ENCODE results near the gene SH2B3.
"Not testable (repeated sequence)": the region's sequence is repeated elsewhere in the genome, so short reads cannot be mapped to it uniquely, and the experiment has no call there.

Gene SH2B3

GRCh38 chr12:111458546-111459172 lies 52.9 kb downstream of the SH2B3 start:
- no peak for DNase-seq (ENCODE audit: low read depth)

DNA sequence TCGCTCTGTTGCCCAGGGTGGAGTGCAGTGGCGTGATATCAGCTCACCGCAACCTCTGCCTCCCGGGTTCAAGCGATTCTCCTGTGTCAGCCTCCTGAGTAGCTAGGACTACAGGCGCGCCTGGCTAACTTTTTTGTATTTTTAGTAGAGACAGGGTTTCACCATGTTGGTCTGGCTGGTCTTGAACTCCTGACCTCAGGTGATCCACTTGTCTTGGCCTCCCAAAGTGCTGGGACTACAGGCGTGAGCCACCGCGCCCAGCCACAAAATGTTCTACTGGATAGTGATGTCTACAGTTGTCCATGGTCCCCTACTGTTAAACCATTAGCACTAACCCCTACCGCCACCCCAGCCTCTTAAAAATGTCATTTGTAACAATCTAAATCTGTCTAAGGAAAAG lies 54.4 kb downstream of the SH2B3 start:
- DNase-seq (ENCODE audit: low read depth): not testable (repeated sequence)

DNA sequence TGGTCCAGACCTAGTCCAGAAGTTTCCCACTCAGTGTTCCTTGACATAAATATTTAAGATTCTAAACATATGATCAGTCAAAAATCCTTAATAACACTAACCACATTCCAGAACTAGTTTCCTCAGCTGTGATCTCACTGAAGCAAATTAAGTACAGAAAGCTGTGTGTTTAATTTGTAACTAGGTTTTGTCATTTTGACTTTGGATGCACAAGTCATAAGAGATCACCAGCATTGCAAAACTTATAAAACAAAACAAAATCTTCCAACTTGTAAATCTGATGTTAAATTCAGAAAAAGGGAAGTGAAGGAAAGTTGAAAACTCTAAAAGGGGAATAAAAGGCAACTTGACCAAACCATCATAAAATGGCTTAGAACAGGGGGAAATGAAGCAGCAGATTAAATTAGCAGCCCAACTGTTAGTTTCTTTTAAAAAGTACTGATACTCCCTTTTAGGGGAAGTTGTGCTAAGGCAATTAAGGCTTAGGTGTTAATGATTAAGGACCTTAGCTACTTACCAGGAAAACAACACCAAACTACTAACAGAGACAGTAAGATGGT lies 56.6 kb downstream of the SH2B3 start:
- no peak for DNase-seq (ENCODE audit: low read depth)

DNA sequence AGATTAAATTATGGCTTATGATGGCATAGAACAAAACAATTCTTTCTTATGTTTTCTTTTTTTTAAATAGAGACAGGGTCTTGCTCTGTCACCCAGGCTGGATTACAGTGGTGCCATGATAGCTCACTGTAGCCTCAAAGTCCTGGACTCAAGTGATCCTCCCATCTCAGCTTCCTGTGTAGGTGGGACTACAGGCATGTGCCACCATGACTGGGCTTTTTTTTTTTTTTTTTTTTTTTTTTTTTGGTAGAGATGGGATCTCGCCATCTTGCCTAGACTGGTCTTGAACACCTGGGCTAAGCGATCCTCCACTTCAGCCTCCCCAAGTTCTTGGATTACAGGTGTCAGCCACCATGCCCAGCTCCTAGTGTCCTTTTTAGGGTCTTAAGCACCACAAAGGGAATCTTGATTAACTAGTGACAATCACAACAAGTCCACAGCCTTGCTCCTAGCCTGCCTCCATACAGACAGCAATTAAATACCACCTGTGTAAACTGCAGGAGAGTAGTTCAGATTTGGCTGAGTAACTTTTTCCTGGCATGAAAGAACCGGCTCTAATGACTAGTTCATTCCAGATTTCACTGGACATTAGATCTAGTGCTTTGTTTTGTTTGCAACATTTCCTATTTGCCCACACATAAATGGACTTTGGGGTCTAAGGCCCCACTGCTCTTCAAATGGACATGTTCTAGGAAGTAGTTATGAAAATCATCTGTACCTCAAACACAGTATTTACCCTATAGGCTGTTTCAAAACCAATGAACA lies 61.6 kb downstream of the SH2B3 start:
- no peak for DNase-seq (ENCODE audit: low read depth)

DNA sequence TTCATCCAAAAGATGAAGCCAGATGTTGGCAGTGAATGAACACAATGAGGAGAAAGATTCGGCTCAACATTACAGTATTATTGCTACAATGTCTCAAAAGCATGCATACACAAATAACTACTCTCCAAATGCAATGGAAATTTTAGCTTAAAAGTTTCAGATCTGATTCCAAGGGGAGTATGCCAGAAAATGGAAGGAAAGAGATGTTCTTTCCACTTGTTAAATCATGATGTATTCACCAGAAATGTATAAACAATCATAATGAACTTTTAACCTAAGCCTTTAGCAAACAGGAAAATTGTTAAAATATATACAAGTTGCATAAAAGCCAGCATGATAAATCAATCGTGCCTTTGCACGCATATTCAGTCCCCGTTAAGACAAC lies 62.1 kb downstream of the SH2B3 start:
- no peak for DNase-seq (ENCODE audit: low read depth)

DNA sequence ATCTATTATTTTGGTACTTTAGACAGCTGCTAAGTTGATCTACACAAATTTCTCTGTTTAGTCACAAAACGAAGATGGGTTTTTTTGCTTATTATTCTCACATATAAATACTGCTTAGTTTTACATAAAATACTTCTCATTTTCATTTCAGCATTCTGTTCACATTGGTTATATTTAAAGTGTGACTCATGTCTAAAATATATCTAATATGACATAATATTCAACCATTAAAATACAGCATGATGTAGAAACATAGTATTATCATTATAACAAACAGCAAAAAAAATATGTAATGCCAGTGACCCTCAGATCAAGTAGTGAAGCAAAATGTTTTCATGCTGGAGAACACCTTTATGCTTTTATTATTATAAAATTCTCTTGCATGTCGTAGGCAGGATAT lies 63.7 kb downstream of the SH2B3 start:
- DNase-seq (ENCODE audit: low read depth): no peak

GRCh38 chr12:111471236-111471635 lies 65.5 kb downstream of the SH2B3 start:
- DNase-seq (ENCODE audit: low read depth): no peak

DNA sequence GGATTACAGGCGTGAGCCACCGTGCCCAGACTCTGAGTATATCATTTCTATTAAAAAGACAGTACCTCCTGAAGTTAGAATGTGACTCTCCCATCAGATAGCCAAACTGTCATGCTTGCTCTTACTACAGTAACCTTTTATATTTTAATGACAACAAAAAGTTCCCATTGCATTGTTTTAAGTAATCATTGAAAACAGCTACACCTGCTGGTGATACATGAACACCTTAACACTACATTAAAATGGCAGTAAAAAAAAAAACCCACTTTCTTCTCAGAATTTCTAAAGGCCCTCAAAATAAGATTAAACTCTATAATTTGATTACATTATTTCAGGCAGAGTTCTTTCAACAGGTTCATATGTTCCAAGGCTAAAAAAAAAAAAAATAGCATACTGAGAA lies 76.7 kb downstream of the SH2B3 start:
- DNase-seq (ENCODE audit: low read depth): no peak

- DNase-seq (ENCODE audit: low read depth): no peak
Observed at GRCh38 chr12:111488271-111488670, 82.5 kb downstream of the SH2B3 start.

DNA sequence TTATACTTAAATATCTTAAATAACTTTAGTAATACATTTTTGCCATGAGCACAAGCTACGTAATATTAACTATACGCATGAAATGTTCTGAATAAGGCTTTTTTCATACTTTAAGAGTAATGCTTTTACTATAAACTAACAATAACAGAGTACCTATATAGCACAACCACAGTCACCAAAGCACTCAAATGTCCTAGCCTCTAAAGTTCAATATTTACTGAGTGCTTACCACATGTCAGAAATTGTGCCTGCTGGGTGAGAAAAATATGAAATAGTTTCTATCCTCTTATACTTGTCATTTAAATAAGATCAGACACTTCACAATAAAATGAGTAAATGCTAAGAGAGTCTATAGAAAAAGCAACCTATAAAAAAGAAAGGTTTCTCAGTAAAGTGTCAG lies 83.1 kb downstream of the SH2B3 start:
- DNase-seq (ENCODE audit: low read depth): no peak

GRCh38 chr12:111492979-111493378 lies 87.3 kb downstream of the SH2B3 start:
- not testable (repeated sequence) for DNase-seq (ENCODE audit: low read depth)

DNA sequence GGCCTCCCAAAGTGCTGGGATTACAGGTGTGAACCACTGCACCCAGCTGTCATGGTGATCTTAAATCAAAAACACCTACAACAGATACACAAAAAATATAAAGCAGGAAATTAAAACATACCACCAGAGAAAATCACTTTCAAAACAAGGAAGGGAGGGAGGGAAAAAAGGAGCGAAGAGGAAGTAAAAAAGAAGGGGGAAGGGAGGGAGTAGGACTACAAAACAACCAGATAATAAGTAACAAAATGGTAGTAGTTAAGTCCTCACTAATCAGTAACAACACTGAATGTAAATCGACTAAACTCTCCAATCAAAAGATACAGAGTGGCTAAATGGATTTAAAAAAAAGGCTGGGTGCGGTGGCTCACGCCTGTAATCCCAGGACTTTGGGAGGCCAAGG lies 89.0 kb downstream of the SH2B3 start:
- no peak for DNase-seq (ENCODE audit: low read depth)

All from activated T-helper 1 cell treated with Interleukin-2 at 50 U/mL for 16 hours (primary cell).